Left ventricle myocardium superior (tissue), 1 donor: ENCODE measurements around the gene CFAP52. TPM values are rescaled to one million over a fixed set of nuclear protein-coding genes. Genes with fewer than 3 reads are reported as not detected.
"Not testable (repeated sequence)": the region's sequence is repeated elsewhere in the genome, so short reads cannot be mapped to it uniquely, and the experiment has no call there.

Source experiments
- ATAC-seq: fragments of 200-7000 bp; cut with Tn5 transposase; one replicate; pipeline ENCODE4 v1.9.1; 2020; ENCODE audit warnings: mild to moderate bottlenecking, moderate library complexity
- DNase-seq: peaks from one replicate; pipeline ENCODE4 v3.0.0-alpha.2; 2020
- intact Hi-C: fragments of 100-400 bp; cut with micrococcal nuclease; formaldehyde crosslinking; loops from one replicate; pipeline ENCODE4 v1.11.0; 2022
- total RNA-seq: library from RNA; stranded (reverse); fragmentation: NEBNext Ultra II Directional; extraction: Animal tissue kit (Norgen Biotek cat#: 25700); gene quantifications from one replicate; pipeline ENCODE4 v1.2.1, GENCODE V29; 2021
- donor health status: DM: no; HTN: yes; CAD: no; lungs with severe emphysema.

Gene CFAP52
- total RNA-seq, 1 donor from 2014 or later = not detected

- DNase-seq (no peak), ATAC-seq (no peak)
- intact Hi-C loops = no loop called here
These were observed 60.1 kb downstream of the CFAP52 start for GRCh38 chr17:9636501-9636900.

DNA sequence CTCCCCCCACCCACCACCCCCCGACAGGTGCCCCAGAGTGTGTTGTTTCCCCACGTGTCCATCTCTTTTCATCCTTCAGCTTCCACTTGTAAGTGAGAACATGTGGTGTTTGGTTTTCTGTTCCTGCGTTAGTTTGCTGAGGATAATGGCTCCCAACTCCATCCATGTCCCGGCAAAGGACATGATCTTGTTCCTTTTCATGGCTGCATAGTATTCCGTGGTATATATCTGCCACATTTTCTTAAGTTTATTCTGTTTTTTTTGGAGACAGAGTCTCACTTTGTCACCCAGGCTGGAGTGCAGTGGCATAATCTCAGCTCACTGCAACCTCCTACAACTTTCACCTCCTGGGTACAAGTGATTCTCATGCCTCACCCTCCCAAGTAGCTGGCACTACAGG is 63.9 kb downstream of the CFAP52 start:
- DNase-seq, ATAC-seq, intact Hi-C loops: not testable (repeated sequence)

DNA sequence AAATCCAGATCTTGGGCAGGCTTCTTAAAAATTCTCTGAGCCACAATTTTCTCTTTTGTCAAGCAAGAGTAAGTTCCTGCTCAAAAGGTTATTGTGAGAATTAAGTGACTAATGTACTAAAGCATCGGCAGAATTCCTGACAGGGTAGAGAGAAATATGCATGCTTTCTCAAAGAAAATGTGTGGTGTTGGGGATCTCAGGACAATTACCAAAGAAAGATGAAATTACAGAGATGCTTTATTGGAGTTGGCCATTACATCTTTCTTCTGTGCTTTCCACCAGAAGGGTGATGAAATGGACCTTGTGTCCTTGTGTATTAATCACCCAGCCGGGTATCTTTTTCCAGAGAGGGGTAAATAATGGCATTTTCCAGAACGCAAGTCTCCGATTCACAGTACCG is 67.2 kb downstream of the CFAP52 start:
- intact Hi-C loops = no loop called here
- no peak for DNase-seq
- ATAC-seq = no peak

GRCh38 chr17:9644910-9645751 is 68.7 kb downstream of the CFAP52 start, which contains the start of gene USP43:
Gene USP43 (plus strand): TSS chr17:9645517. CDS start chr17:9645633, 116 bp downstream.
- intact Hi-C loops = no loop called here
- DNase-seq = peak; percentile 28
- peak; percentile 69 for ATAC-seq

DNA sequence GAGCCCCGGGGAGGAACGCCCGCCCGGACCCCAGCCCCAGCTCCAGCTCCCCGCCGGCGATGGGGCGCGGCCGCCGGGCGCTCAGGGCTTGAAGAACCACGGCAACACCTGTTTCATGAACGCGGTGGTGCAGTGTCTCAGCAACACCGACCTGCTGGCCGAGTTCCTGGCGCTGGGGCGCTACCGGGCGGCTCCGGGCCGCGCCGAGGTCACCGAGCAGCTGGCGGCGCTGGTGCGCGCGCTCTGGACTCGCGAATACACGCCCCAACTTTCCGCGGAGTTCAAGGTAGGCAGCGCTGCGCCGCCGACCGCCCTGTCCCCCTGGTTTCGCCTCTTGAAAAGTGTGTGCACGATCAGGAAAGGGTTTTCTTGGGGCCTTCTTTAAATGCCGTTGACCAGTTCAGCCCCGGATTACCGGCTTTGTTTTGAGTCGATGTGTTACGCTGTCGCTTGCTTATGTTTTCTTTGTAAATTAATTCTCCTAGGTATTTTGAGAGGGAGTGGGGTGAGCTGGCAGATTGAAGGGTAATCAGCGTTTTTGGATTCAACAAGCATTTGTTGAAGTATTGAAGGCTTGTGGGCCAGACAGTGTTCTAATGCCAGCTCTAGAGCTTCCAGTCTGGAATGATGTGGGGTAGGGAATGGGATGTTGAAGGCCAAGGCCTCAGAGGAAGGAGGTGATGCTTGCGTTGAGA is 69.6 kb downstream of the CFAP52 start:
- intact Hi-C loops = no loop called here
- ATAC-seq = peak; percentile 69
- peak; percentile 49 for DNase-seq

DNA sequence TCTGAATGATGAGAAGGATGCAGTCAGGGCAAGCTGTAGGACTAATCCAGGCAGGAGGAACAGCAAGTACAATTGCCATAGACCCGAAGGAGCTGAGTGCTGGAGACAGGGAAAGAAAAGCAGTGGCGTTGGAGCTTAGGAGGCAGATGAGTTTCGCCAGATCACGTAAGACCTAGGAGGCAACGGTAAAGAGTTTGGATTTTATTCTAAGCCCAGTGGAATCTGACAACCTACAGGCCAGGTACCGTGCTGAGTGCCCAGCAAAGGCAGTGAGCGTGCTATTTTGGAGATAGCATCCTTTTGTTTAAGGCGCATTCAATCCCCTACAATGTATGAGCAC is 70.1 kb downstream of the CFAP52 start:
- no peak for ATAC-seq
- intact Hi-C loops = no loop called here
- DNase-seq = no peak

DNA sequence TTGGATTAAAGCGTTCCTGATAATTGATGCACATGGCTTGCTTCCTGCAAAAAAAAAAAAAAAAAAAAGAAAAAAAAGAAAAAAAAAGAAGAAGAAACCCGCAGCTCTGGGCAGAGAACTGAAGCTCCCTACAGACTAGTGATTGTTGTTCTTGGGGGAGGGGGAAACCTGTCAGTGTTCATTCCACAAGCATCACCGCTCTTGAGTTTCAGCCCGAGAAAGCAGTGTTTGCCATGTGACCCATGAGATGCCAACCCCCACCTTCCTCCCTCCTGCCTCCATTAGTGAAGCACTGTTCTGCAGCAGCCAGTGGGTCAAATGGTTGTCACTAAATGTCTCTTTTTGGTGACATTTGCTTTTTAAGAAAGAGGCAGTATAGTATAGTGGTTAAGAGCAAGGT is 70.6 kb downstream of the CFAP52 start:
- DNase-seq = no peak
- no peak for ATAC-seq
- intact Hi-C loops = no loop called here

DNA sequence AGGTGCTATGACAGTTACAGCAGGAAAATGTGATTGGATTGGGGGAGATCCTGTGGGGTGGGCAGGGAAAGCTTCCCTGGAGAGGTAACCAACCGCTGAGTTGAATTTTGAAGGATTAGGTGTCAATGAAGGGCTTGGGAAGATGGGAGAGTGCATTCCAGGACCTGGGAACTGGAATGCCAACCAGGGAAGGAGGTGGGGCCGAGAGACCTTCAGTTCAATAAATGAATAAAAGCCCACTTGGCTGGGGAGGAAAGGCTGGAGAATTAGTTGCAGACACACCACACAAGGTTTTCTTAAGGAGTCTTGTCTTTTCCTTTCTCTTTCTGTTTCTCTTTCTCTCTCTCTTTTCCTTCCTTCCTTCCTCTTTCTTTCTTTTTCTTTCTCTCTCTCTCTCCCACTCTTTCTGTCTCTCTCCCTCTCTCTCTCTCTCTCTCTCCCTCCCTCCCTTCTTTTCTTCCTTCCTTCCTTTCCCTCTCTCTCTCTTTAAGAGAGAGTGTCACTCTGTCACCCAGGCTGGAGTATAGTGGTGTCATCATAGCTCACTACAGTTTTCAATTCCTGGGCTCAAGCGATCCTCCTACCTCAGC is 72.2 kb downstream of the CFAP52 start:
- ATAC-seq (no peak), DNase-seq (no peak)
- intact Hi-C loops = no loop called here

DNA sequence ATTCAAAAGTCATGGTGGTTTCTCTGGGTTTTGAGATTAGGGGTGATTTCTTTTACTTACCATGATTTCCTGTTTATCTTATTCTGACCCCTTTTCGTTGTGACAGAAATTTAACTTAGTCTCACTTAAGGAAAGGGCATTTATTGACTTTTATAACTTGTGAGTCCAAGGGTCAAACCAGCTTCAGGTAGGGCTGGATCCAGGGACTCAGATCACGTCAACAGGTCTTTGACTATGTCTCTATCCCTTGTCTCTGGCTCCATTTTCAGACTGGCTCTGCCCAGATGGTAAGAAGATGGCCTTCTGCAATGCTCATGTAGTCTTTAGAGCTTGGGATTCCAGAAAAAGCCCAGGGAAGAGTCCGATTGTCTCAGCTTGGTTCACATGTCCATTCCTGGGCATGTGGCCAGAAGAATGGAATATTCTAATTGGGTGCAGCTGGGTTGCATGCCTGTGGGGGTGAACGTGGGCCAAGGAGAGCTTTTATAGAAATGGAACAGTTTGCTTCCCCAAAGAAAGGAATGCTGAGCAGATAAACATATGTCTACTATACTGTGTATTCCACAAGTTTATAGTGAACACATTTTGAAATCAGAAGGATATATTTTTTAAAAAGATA is 82.3 kb downstream of the CFAP52 start:
- ATAC-seq (no peak), DNase-seq (no peak)
- intact Hi-C loops = no loop called here

- no peak for DNase-seq
- no peak for ATAC-seq
- intact Hi-C loops = no loop called here
These were observed 84.6 kb downstream of the CFAP52 start for GRCh38 chr17:9661027-9661426.

- DNase-seq, intact Hi-C loops, ATAC-seq: not testable (repeated sequence)
These were observed 87.1 kb downstream of the CFAP52 start for GRCh38 chr17:9663511-9663910.

DNA sequence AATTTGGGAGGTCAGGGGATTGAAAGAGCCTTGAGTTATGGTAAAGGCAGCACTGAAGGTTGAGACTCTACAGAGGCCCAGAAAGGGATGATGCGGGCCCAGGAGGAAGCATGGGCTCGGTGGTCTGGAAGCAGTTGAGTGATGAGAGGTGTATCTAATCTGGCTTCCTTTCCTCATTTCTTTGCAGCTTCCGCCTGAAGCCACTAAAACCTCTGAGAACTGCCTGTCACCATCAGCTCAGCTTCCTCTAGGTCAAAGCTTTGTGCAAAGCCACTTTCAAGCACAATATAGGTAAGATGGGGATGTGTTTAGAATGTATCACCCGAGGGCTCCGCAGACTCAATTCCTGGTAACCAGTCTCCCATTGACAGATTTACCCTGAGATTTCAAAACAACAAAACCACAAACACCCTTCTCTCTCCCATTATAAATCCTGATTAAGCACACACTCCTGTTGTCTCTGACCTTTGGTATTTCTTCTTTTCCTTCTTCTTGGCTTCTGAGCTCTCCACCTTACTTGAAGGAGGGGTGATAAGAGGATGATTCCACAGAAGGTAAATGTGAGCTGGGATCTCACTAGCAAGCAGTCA is 90.1 kb downstream of the CFAP52 start:
- DNase-seq (no peak), ATAC-seq (no peak)
- intact Hi-C loops = no loop called here

- ATAC-seq (no peak), DNase-seq (no peak)
- intact Hi-C loops = no loop called here
These were observed 92.1 kb downstream of the CFAP52 start for GRCh38 chr17:9668517-9668916.

GRCh38 chr17:9669551-9670008 is 93.1 kb downstream of the CFAP52 start:
- no peak for ATAC-seq

GRCh38 chr17:9670596-9670995 is 94.2 kb downstream of the CFAP52 start:
- DNase-seq = no peak
- no peak for ATAC-seq
- intact Hi-C loops = no loop called here

More at GRCh38 chr17:9669551-9670008, 93.1 kb downstream of the CFAP52 start:
- intact Hi-C loops = no loop called here
- no peak for DNase-seq

DNA sequence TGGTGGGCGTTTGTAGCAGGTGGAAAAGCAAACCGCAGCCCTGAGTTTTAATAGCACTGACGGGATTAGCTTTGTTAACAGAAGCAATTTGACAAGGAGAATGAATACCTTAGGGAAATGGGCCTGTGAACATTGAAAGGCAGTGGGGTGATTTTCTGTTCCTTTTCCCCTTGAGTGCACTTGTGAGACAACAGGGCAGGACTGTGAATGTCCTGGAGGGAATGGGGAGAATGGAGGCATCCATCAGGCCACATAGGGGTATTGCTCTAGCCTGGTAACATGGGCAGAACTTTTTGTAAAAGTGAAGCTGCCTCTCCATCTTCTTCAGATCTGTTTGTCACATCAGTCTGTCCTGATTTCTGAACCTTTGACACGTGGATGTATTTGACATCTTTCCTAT is 95.1 kb downstream of the CFAP52 start:
- intact Hi-C loops = no loop called here
- ATAC-seq (no peak), DNase-seq (no peak)

DNA sequence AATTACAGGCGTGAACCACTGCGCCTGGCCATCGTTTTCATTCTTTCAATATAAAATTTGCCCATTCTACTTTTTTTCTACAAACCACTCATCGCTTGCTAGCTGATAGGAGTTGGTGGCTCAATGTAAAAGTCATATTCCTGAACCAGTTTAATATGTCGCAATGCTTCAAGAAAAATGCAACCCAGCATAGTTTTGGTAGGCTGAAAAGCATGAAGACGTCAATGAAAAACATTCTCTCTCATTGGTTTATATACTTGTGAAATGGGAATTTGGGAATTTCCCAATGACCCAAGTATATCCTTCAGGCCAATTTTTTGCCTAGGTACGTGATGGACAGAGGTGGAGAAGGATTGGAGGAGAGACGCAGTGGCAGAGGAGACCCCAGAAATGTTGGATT is 95.8 kb downstream of the CFAP52 start:
- ATAC-seq (no peak), DNase-seq (no peak)
- intact Hi-C loops = no loop called here

DNA sequence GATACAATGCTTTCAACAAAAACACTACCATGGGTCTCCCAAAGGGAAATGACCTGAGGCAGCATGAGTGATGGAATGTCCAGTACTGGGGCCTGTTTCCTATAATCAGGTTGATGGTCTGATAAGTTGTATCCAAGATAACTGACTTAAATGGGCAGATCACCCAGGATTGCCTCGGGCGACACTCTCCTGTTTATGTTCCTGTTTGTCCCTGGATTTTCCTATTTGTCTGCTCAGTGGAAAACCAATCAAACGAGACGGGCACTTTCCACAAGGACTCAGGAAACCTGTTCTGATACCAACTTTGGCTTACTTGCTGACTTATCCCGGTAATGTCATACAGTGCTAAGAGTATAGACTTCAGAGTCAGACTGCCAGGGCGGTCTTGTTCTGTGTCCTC is 96.2 kb downstream of the CFAP52 start:
- intact Hi-C loops = no loop called here
- DNase-seq (no peak), ATAC-seq (no peak)

DNA sequence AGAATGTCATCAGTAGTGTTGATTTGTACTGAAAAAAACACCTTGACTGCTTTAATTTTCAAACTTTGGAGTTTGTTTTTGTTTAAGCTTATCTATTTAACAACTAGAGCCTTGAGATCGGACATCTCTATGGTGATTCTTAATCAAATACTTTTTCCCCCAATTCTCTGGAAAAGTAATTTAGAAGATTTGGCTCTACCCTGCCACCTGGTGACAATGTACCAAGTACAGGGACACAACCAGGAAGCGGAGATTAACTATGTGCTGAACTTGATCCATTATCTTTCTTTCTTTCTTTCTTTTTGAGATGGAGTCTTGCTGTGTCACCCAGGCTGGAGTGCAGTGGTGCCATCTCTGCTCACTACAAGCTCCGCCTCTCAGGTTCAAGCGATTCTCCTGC is 99.6 kb downstream of the CFAP52 start:
- intact Hi-C loops = no loop called here
- ATAC-seq (no peak), DNase-seq (no peak)
